ENCODE measurements around the gene DNAH10. TPM values are rescaled to one million over a fixed set of nuclear protein-coding genes. Genes with fewer than 3 reads are reported as not detected.

DNAH10 gene
- total and polyA plus RNA-seq, 2 of the 13 experiments (the other 11 are each of a cell fraction or from before 2014, with no cell fraction given) = 0.01 to 0.02 TPM

DNA sequence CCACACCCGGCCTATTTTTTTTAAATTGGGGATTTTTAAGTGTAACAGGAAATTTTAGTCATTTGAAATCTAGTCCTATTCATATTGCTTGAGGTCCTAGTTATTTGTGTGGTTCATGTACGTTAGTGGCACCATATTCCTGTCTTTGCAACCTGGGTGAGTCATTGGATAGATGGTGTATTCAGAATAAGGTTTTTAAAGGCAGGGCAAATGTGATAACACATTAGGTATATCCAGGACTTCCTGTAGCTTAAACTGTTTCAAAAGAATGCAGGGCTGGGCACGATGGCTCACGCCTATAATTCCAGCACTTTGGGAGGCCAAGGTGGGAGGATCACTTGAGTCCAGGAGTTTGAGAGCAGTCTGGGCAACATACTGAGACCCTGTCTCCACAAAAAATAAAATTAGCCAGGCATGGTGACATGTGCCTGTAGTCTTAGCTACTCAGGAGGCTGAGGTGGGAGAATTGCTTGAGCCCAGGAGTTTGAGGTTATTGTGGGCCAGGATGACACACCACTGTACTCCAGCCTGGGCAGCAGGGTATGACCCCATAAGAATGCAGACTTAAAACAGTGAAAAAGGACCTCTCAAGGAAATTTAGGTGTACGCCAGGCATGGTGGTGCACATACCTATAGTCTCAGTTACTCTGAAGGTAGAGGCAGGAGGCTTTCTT is 41.8 kb upstream of the DNAH10 start:
- H3K36me3 ChIP-seq (replicated peaks in 1 of 2; ENCODE audit: control insufficient read depth in 1 of 2, insufficient read depth in 2 of 2, low read length in 2 of 2) = peaks cover 1 to 22% of the 10 kb centered on the region in 2 experiments; a peak in 4 of 5 replicates
- ChIA-PET CTCF (ENCODE audit: low intra/inter-chr PET ratio, low total read pairs) (no interaction called here), POLR2A (interaction anchor here (2.2 kb wide), 1 partner anchor 8 kb away, joined by 6 read pairs; the partner anchor contains the start of gene ATP6V0A2)
- ATAC-seq (no peak), DNase-seq (ENCODE audit: low spot score) (no peak), FAIRE-seq (no peak)
- H4K20me1 ChIP-seq (ENCODE audit: insufficient read depth, low read length) = no peaks in the 10 kb centered on the region
- no peak overlapping the region for H2AFZ ChIP-seq (ENCODE audit: low read length)
- H3K4me3 ChIP-seq (replicated peaks in 1 of 3; ENCODE audit: insufficient read depth in 1 of 3, low read depth in 2 of 3, low read length in 3 of 3) = no peak overlapping the region
- H3K9ac ChIP-seq (ENCODE audit: insufficient read depth, low read depth, low read length) = no peak overlapping the region
- no peaks in the 10 kb centered on the region for H3K27me3 ChIP-seq (ENCODE audit: control insufficient read depth in 1 of 2, insufficient read depth in 2 of 2, low read length in 2 of 2)
- intact Hi-C loops (cut with micrococcal nuclease; ENCODE audit: unreplicated experiment) (no loop called here), in situ Hi-C loops (cut with HindIII; ENCODE audit: extremely low pct_ligation_motif_present, low pct_unique_long_range_greater_than_20kb) (no loop called here)
- no peak overlapping the region for H3K4me2 ChIP-seq (ENCODE audit: low read depth, low read length)
- no TSS peak for BruUV-seq (replicated peaks)
- WGBS (ENCODE audit: low lambda C conversion rate) = 97% methylated on average over 5 of the region's 5 CpGs
- H3K4me1 ChIP-seq (ENCODE audit: insufficient read depth, low read length) = no peaks in the 10 kb centered on the region
- H3K27ac ChIP-seq (ENCODE audit: extremely low read length, insufficient read depth, low read length) = no peak overlapping the region
- H3K9me3 ChIP-seq (ENCODE audit: low read length) = no peaks in the 10 kb centered on the region
- no peaks in the 10 kb centered on the region for H3K79me2 ChIP-seq (ENCODE audit: insufficient read depth, low read length)
- no peak for TF ChIP-seq RBFOX2 (IDR thresholded peaks at IDR 0.05; ENCODE audit: low read depth, low read length)
- TF ChIP-seq, protein P1, sequence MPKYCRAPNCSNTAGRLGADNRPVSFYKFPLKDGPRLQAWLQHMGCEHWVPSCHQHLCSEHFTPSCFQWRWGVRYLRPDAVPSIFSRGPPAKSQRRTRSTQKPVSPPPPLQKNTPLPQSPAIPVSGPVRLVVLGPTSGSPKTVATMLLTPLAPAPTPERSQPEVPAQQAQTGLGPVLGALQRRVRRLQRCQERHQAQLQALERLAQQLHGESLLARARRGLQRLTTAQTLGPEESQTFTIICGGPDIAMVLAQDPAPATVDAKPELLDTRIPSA (CRISPR knock-in tag; IDR thresholded peaks at IDR 0.05; ENCODE audit: borderline replicate concordance) = no peak
- no peak for TF ChIP-seq NR2F1 (CRISPR knock-in tag; IDR thresholded peaks at IDR 0.05)
- TF ChIP-seq ZNF496 (CRISPR knock-in tag; IDR thresholded peaks at IDR 0.05; ENCODE audit: insufficient replicate concordance) = no peak
- no peak for TF ChIP-seq SMARCC2 (IDR thresholded peaks at IDR 0.05)
- no peak for TF ChIP-seq ZNF296 (CRISPR knock-in tag; conservative IDR thresholded peaks at IDR 0.05)
- no peak for TF ChIP-seq PLRG1 (conservative IDR thresholded peaks at IDR 0.05)
- TF ChIP-seq SMYD3 (CRISPR knock-in tag; IDR thresholded peaks at IDR 0.05) = no peak
- no peak for TF ChIP-seq ZSCAN30 (CRISPR knock-in tag; IDR thresholded peaks at IDR 0.05)
- no peak for TF ChIP-seq JARID2 (CRISPR knock-in tag; IDR thresholded peaks at IDR 0.05; ENCODE audit: insufficient replicate concordance)
